WTC11 (cell line): Measurements from ENCODE around the gene ANXA2.

Source experiments
- CTCF ChIP-seq: fragments of 200-600 bp; IDR thresholded peaks from 2 replicates; pipeline ENCODE4 v1.8.0; 2022; ENCODE audit warnings: antibody characterized with exemption
- ERG ChIP-seq: fragments of 250-450 bp; sonication (Bioruptor Pico); IDR thresholded peaks from 2 replicates; pipeline ENCODE4 v1.8.0; 2021; ENCODE audit warnings: mild to moderate bottlenecking
- HMGXB4 ChIP-seq: sonication (generic); formaldehyde crosslinking; IDR thresholded peaks from 2 replicates; pipeline ENCODE4 v1.8.1; 2023; ENCODE audit warnings: mild to moderate bottlenecking, moderate library complexity, missing genetic modification reagents
- JUN ChIP-seq: sonication (generic); formaldehyde crosslinking; IDR thresholded peaks from 2 replicates; pipeline ENCODE4 v1.8.0; 2023; ENCODE audit warnings: mild to moderate bottlenecking, missing genetic modification reagents
- TCF7 ChIP-seq: sonication (generic); formaldehyde crosslinking; IDR thresholded peaks from 2 replicates; pipeline ENCODE4 v1.8.0; 2022; ENCODE audit warnings: mild to moderate bottlenecking, low read depth, missing genetic modification reagents, moderate library complexity
- ZNF416 ChIP-seq: fragments of 250-450 bp; sonication (Bioruptor Pico); IDR thresholded peaks from 2 replicates; pipeline ENCODE4 v1.9.0; 2021; ENCODE audit warnings: mild to moderate bottlenecking, inconsistent platforms

GRCh38 chr15:60399246-60399915 is 1.6 kb upstream of the ANXA2 start:
- no peak for TF ChIP-seq ZNF416 (CRISPR knock-in tag)
- no peak for TF ChIP-seq TCF7 (CRISPR knock-in tag)
- no peak for TF ChIP-seq HMGXB4 (CRISPR knock-in tag)
- TF ChIP-seq CTCF: no peak
- TF ChIP-seq JUN (CRISPR knock-in tag): no peak
- TF ChIP-seq ERG (CRISPR knock-in tag): no peak
